ENCODE results near the gene MYL2. TPM values are rescaled to one million over a fixed set of nuclear protein-coding genes. Genes with fewer than 3 reads are reported as not detected.

The MYL2 gene
- polyA plus RNA-seq, 1 donor from 2014 or later: not detected

- Histone ChIP-seq H3F3A (ENCODE audit: insufficient read depth, low read length, poor library complexity, severe bottlenecking) (no peaks in the 10 kb centered on the region), H3K27ac (ENCODE audit: low read length) (no peak overlapping the region), H3K79me2 (replicated peaks; ENCODE audit: insufficient read depth, low read length) (no peaks in the 10 kb centered on the region), H3K9me2 (ENCODE audit: insufficient read depth, low read length) (no peaks in the 10 kb centered on the region), H4K20me1 (ENCODE audit: insufficient read depth) (no peaks in the 10 kb centered on the region), H3K9me3 (ENCODE audit: low read length) (no peaks in the 10 kb centered on the region), H3K4me2 (ENCODE audit: low read length) (no peak overlapping the region), H3K4me3 (ENCODE audit: low read length) (no peak overlapping the region), H3K36me3 (ENCODE audit: insufficient read depth, low read length) (no peaks in the 10 kb centered on the region), H2AFZ (ENCODE audit: low read depth, low read length) (no peak overlapping the region), H3K9ac (ENCODE audit: low read length) (no peak overlapping the region), H3K27me3 (ENCODE audit: insufficient read depth, low read depth, low read length) (no peaks in the 10 kb centered on the region)
- TF ChIP-seq RAD21 (conservative IDR thresholded peaks at IDR 0.05) (no peak), SMC3 (conservative IDR thresholded peaks at IDR 0.05; ENCODE audit: poor library complexity) (no peak), TAF1 (IDR thresholded peaks at IDR 0.05; ENCODE audit: low read depth) (no peak), EP300 (conservative IDR thresholded peaks at IDR 0.05; ENCODE audit: poor library complexity, severe bottlenecking) (no peak), MXI1 (conservative IDR thresholded peaks at IDR 0.05; ENCODE audit: poor library complexity, severe bottlenecking) (no peak), REST (IDR thresholded peaks at IDR 0.05; ENCODE audit: borderline replicate concordance) (no peak), CTCF (IDR thresholded peaks at IDR 0.05; ENCODE audit: poor library complexity, severe bottlenecking) (no peak)
Observed at GRCh38 chr12:110906985-110907384, 13.4 kb downstream of the MYL2 start.

- Histone ChIP-seq H3K27me3 (ENCODE audit: insufficient read depth, low read depth, low read length) (no peaks in the 10 kb centered on the region), H3F3A (ENCODE audit: insufficient read depth, low read length, poor library complexity, severe bottlenecking) (no peaks in the 10 kb centered on the region), H3K9me3 (ENCODE audit: low read length) (no peaks in the 10 kb centered on the region), H3K9me2 (ENCODE audit: insufficient read depth, low read length) (no peaks in the 10 kb centered on the region), H3K9ac (ENCODE audit: low read length) (no peak overlapping the region), H3K4me2 (ENCODE audit: low read length) (no peak overlapping the region), H2AFZ (ENCODE audit: low read depth, low read length) (no peak overlapping the region), H3K27ac (ENCODE audit: low read length) (no peak overlapping the region), H3K36me3 (ENCODE audit: insufficient read depth, low read length) (no peaks in the 10 kb centered on the region), H4K20me1 (ENCODE audit: insufficient read depth) (no peaks in the 10 kb centered on the region), H3K79me2 (replicated peaks; ENCODE audit: insufficient read depth, low read length) (no peaks in the 10 kb centered on the region), H3K4me3 (ENCODE audit: low read length) (no peak overlapping the region)
- TF ChIP-seq TAF1 (IDR thresholded peaks at IDR 0.05; ENCODE audit: low read depth): no peak
- no peak for TF ChIP-seq REST (IDR thresholded peaks at IDR 0.05; ENCODE audit: borderline replicate concordance)
- TF ChIP-seq CTCF (IDR thresholded peaks at IDR 0.05; ENCODE audit: poor library complexity, severe bottlenecking): no peak
- TF ChIP-seq SMC3 (conservative IDR thresholded peaks at IDR 0.05; ENCODE audit: poor library complexity): no peak
- TF ChIP-seq EZH2 (IDR thresholded peaks at IDR 0.05; ENCODE audit: borderline replicate concordance, insufficient read depth, low read length, poor library complexity, severe bottlenecking): no peak
- no peak for TF ChIP-seq RAD21 (conservative IDR thresholded peaks at IDR 0.05)
- no peak for TF ChIP-seq POLR2AphosphoS5 (IDR thresholded peaks at IDR 0.05)
- no peak for TF ChIP-seq EP300 (conservative IDR thresholded peaks at IDR 0.05; ENCODE audit: poor library complexity, severe bottlenecking)
- no peak for TF ChIP-seq MXI1 (conservative IDR thresholded peaks at IDR 0.05; ENCODE audit: poor library complexity, severe bottlenecking)
Observed at GRCh38 chr12:110906516-110906915, 13.9 kb downstream of the MYL2 start.

Measured in neural cell (in vitro differentiated cells).